H1 (cell line): ENCODE measurements around the gene STARD13. TPM values are rescaled to one million over a fixed set of nuclear protein-coding genes. Genes with fewer than 3 reads are reported as not detected.
A peak's percentile ranks its signal among the peaks of the same experiment; 100 is the strongest.

Experiments used
- CTCF ChIA-PET: fragments of 300-600 bp; sonication (Branson Sonifier 250); formaldehyde crosslinking; loops from one replicate; lab custom pipeline; 2021; ENCODE audit not compliant: partially characterized antibody; lab: Charles Lee
- POLR2A ChIA-PET: fragments of 300-600 bp; sonication (Branson Sonifier 250); formaldehyde crosslinking; loops from one replicate; lab custom pipeline; 2021; ENCODE audit warnings: inconsistent platforms; ENCODE audit not compliant: partially characterized antibody; lab: Charles Lee
- DNase-seq, 2 experiments: peaks; one replicate each; pipeline versions ENCODE4 v3.0.0 to v3.0.0-alpha.2; 2010 to 2022; ENCODE audit warnings: low spot score in 2 of 2, low read depth in 1 of 2, mixed read lengths in 1 of 2
- FAIRE-seq: peaks from 2 replicates; lab custom pipeline; 2011; peaks lifted over from hg19 to GRCh38; lab: Jason Lieb, UNC
- H2AFZ ChIP-seq: 2 replicates; pipeline ENCODE4 v1.8.1; 2012; ENCODE audit warnings: low read length, inconsistent platforms
- H2AK5ac ChIP-seq: 2 replicates; pipeline ENCODE4 v1.6.1; 2013; ENCODE audit warnings: low read depth, low read length
- H2BK120ac ChIP-seq: replicated peaks from 2 replicates; pipeline ENCODE3; 2013; ENCODE audit warnings: low read depth, low read length, inconsistent platforms
- H2BK12ac ChIP-seq: 2 replicates; pipeline ENCODE4 v1.6.1; 2013; ENCODE audit warnings: low read depth, low read length
- H2BK15ac ChIP-seq: 2 replicates; pipeline ENCODE4 v1.6.1; 2013; ENCODE audit warnings: low read length
- H2BK20ac ChIP-seq: 2 replicates; pipeline ENCODE4 v1.6.1; 2013; ENCODE audit warnings: low read length
- H2BK5ac ChIP-seq: 2 replicates; pipeline ENCODE4 v1.6.1; 2013; ENCODE audit warnings: low read depth, low read length
- H3K14ac ChIP-seq: 2 replicates; pipeline ENCODE4 v1.6.1; 2013; ENCODE audit warnings: inconsistent platforms; ENCODE audit not compliant: insufficient read length
- H3K18ac ChIP-seq: 2 replicates; pipeline ENCODE4 v1.6.1; 2013; ENCODE audit warnings: low read length; ENCODE audit errors: extremely low read depth
- H3K23ac ChIP-seq: 2 replicates; pipeline ENCODE4 v1.6.1; 2013; ENCODE audit warnings: inconsistent platforms; ENCODE audit not compliant: insufficient read length
- H3K23me2 ChIP-seq: 2 replicates; pipeline ENCODE4 v1.6.1; 2013; ENCODE audit warnings: low read depth, low read length
- H3K27ac ChIP-seq: 2 replicates; pipeline ENCODE4 v1.6.1; 2011; ENCODE audit warnings: low read depth, low read length, inconsistent platforms
- H3K27me3 ChIP-seq, 4 experiments: replicated peaks in 1 of 4; 1 replicate in 1 of 4; 2 replicates in 3 of 4; pipeline versions ENCODE4 v1.6.1 to v1.8.1; 2011 to 2013; ENCODE audit warnings: low read length in 3 of 4, mild to moderate bottlenecking in 3 of 4, inconsistent platforms in 2 of 4, mixed read lengths in 2 of 4, moderate library complexity in 1 of 4; ENCODE audit not compliant: control insufficient read depth in 3 of 4, insufficient read depth in 3 of 4; ENCODE audit errors: extremely low read depth in 1 of 4
- H3K36me3 ChIP-seq, 4 experiments: 2 replicates each; pipeline versions ENCODE4 v1.6.1 to v1.8.1; 2011 to 2013; ENCODE audit warnings: mild to moderate bottlenecking in 4 of 4, low read length in 3 of 4, moderate library complexity in 2 of 4, control low read depth in 1 of 4, inconsistent platforms in 1 of 4; ENCODE audit not compliant: insufficient read depth in 4 of 4, control insufficient read depth in 2 of 4
- H3K4ac ChIP-seq: replicated peaks from 2 replicates; pipeline ENCODE3; 2013; ENCODE audit warnings: low read length, low read depth, mixed read lengths, inconsistent platforms; ENCODE audit not compliant: insufficient read length
- H3K4me1 ChIP-seq, 4 experiments: replicated peaks in 1 of 4; 1 replicate in 1 of 4; 2 replicates in 3 of 4; pipeline versions ENCODE4 v1.6.1 to v1.8.1; 2011 to 2013; ENCODE audit warnings: low read length in 3 of 4, inconsistent platforms in 2 of 4, mixed read lengths in 1 of 4; ENCODE audit not compliant: insufficient read depth in 4 of 4, control insufficient read depth in 3 of 4
- H3K4me2 ChIP-seq, 2 experiments: 2 replicates each; pipeline versions ENCODE4 v1.6.1 to v1.8.1; 2011 to 2013; ENCODE audit warnings: low read depth in 2 of 2, low read length in 2 of 2, control low read depth in 1 of 2, inconsistent platforms in 1 of 2, mild to moderate bottlenecking in 1 of 2; ENCODE audit not compliant: insufficient read depth in 1 of 2
- H3K4me3 ChIP-seq, 4 experiments: fragments of 200-600, 300-600 bp in 1 of 4; sonication (generic), shearing (Covaris generic), sonication (Bioruptor Twin) in 1 of 4; 2 replicates each; pipeline versions ENCODE4 v1.5.1 to v1.8.1; 2011 to 2016; ENCODE audit warnings: low read length in 4 of 4, low read depth in 3 of 4, control low read depth in 2 of 4, inconsistent platforms in 2 of 4, mild to moderate bottlenecking in 2 of 4, mixed read lengths in 1 of 4, moderate library complexity in 1 of 4; ENCODE audit not compliant: insufficient read depth in 2 of 4; ENCODE audit errors: extremely low read depth in 1 of 4
- H3K56ac ChIP-seq: replicated peaks from 2 replicates; pipeline ENCODE3; 2013; ENCODE audit warnings: low read depth, mild to moderate bottlenecking, mixed read lengths, low read length, inconsistent platforms; ENCODE audit not compliant: insufficient read length
- H3K79me1 ChIP-seq: 2 replicates; pipeline ENCODE4 v1.6.1; 2013; ENCODE audit warnings: low read depth, low read length, control low read depth
- H3K79me2 ChIP-seq, 2 experiments: 2 replicates each; pipeline versions ENCODE4 v1.6.1 to v1.8.1; 2012 to 2013; ENCODE audit warnings: low read length in 2 of 2, mild to moderate bottlenecking in 2 of 2, inconsistent platforms in 1 of 2; ENCODE audit not compliant: insufficient read depth in 2 of 2, control insufficient read depth in 1 of 2
- H3K9ac ChIP-seq, 4 experiments: replicated peaks in 1 of 4; 1 replicate in 1 of 4; 2 replicates in 3 of 4; pipeline versions ENCODE4 v1.6.1 to v1.8.1; 2011 to 2013; ENCODE audit warnings: low read depth in 3 of 4, low read length in 3 of 4, control low read depth in 2 of 4, mild to moderate bottlenecking in 2 of 4, moderate library complexity in 2 of 4, inconsistent platforms in 1 of 4; ENCODE audit errors: extremely low read depth in 1 of 4
- H3K9me3 ChIP-seq, 2 experiments: 2 replicates each; pipeline versions ENCODE4 v1.6.1 to v1.8.1; 2012 to 2013; ENCODE audit warnings: mild to moderate bottlenecking in 2 of 2, moderate library complexity in 2 of 2, control low read depth in 1 of 2, inconsistent platforms in 1 of 2, low read depth in 1 of 2, low read length in 1 of 2, mixed read lengths in 1 of 2; ENCODE audit not compliant: insufficient read depth in 2 of 2
- H4K20me1 ChIP-seq, 2 experiments: replicated peaks in 1 of 2; 2 replicates each; pipeline versions ENCODE3 to v1.8.1; 2011 to 2013; ENCODE audit warnings: inconsistent platforms in 2 of 2, low read length in 2 of 2, mild to moderate bottlenecking in 1 of 2; ENCODE audit not compliant: insufficient read depth in 2 of 2, control insufficient read depth in 1 of 2
- H4K5ac ChIP-seq: 2 replicates; pipeline ENCODE4 v1.6.1; 2013; ENCODE audit warnings: low read length, low read depth, mixed read lengths, inconsistent platforms; ENCODE audit not compliant: insufficient read length
- H4K8ac ChIP-seq: 2 replicates; pipeline ENCODE4 v1.8.0; 2013; ENCODE audit warnings: mild to moderate bottlenecking, moderate library complexity, low read length, inconsistent platforms; ENCODE audit not compliant: insufficient read depth; ENCODE audit errors: extremely low read depth
- H4K91ac ChIP-seq: replicated peaks from 2 replicates; pipeline ENCODE3; 2013; ENCODE audit warnings: low read length, mixed read lengths, inconsistent platforms; ENCODE audit not compliant: insufficient read length
- BACH1 ChIP-seq: IDR thresholded peaks from 2 replicates; pipeline ENCODE4 v1.6.1; 2012; ENCODE audit warnings: low read length, improper control_type of control experiment
- CBX5 ChIP-seq: fragments of 300-800, 300-1000 bp; sonication (generic); IDR thresholded peaks from 2 replicates; pipeline ENCODE4 v1.7.1; 2016; ENCODE audit warnings: antibody characterized with exemption, low read length, low read depth
- CHD2 ChIP-seq: IDR thresholded peaks from 2 replicates; pipeline ENCODE4 v1.6.1; 2012; ENCODE audit warnings: low read length, improper control_type of control experiment
- EZH2 ChIP-seq: fragments of 200-600 bp; sonication (generic); IDR thresholded peaks from 2 replicates; pipeline ENCODE4 v1.7.1; 2012; ENCODE audit warnings: low read depth, mild to moderate bottlenecking, moderate library complexity, low read length, inconsistent platforms; ENCODE audit not compliant: severe bottlenecking
- FOSL1 ChIP-seq: IDR thresholded peaks from 2 replicates; pipeline ENCODE4 v1.6.1; 2011; ENCODE audit warnings: mild to moderate bottlenecking, low read depth, low read length, moderate library complexity; ENCODE audit not compliant: insufficient read depth
- HDAC2 ChIP-seq, 2 experiments: fragments of 300-600 bp in 1 of 2; sonication (generic) in 1 of 2; IDR thresholded peaks; 2 replicates each; pipeline ENCODE4 v1.6.1; 2011 to 2012; ENCODE audit warnings: low read depth in 2 of 2, low read length in 2 of 2, mild to moderate bottlenecking in 2 of 2, moderate library complexity in 2 of 2, borderline replicate concordance in 1 of 2, inconsistent platforms in 1 of 2
- JUND ChIP-seq: IDR thresholded peaks from 2 replicates; pipeline ENCODE4 v1.6.1; 2011; ENCODE audit warnings: mild to moderate bottlenecking, improper control_type of control experiment, low read length
- RXRA ChIP-seq: IDR thresholded peaks from 2 replicates; pipeline ENCODE4 v1.6.1; 2011; ENCODE audit warnings: low read depth, mild to moderate bottlenecking, low read length, moderate library complexity; ENCODE audit not compliant: insufficient read depth
- SIRT6 ChIP-seq: IDR thresholded peaks from one replicate; pipeline ENCODE4 v1.7.1; 2012; ENCODE audit warnings: low read length, inconsistent platforms
- WGBS, 2 experiments: shearing (Covaris generic) in 1 of 2; methylation state at CpG; one replicate each; pipeline versions ENCODE4 v1.1.6 to v1.1.7; 2013 to 2015; ENCODE audit warnings: low lambda C conversion rate in 2 of 2, mixed read lengths in 2 of 2, inconsistent platforms in 1 of 2, low coverage in 1 of 2, missing lambda C conversion rate in 1 of 2; ENCODE audit not compliant: insufficient replicate concordance in 2 of 2, insufficient coverage in 1 of 2, insufficient read length in 1 of 2; ENCODE audit errors: extremely low coverage in 1 of 2, missing lambda C conversion rate in 1 of 2; 5-methylcytosine and 5-hydroxymethylcytosine counted together
- polyA plus RNA-seq, 7 experiments: library from polyadenylated mRNA; depleted of rRNA in 3 of 7; stranded (reverse) in 5 of 7; unstranded in 2 of 7; fragments of >200 nt in 5 of 7; fragments of 200-250 nt in 2 of 7; gene quantifications; 1 replicate in 5 of 7; 2 replicates in 1 of 7; 4 replicates in 1 of 7; pipeline versions ENCODE4 v1.2.1 to v1.2.3, GENCODE V29; 2011 to 2013; ENCODE audit warnings: missing spikeins in 2 of 7, mixed read lengths in 2 of 7
- total RNA-seq: library from RNA; stranded (reverse); fragmentation: NEBNext Ultra II Directional; extraction: Animal tissue kit (Norgen Biotek cat#: 25700); gene quantifications from 2 replicates; pipeline ENCODE4 v1.2.1, GENCODE V29; 2021
- TF ChIP-seq, protein P1 (sequence below): IDR thresholded peaks from 2 replicates; pipeline ENCODE4 v1.6.1; 2011; ENCODE audit warnings: low read length, improper control_type of control experiment

STARD13 gene
- total and polyA plus RNA-seq, 2 of the 8 experiments (the other 6 are each of a cell fraction or from before 2014, with no cell fraction given): 0.82 to 2.9 TPM

- Histone ChIP-seq H2BK12ac (no peak overlapping the region), H2BK120ac (no peak overlapping the region), H2BK5ac (no peak overlapping the region), H4K5ac (no peak overlapping the region), H3K23me2 (no peaks in the 10 kb centered on the region), H3K14ac (no peak overlapping the region), H3K23ac (no peak overlapping the region), H3K9me3 (no peaks in the 10 kb centered on the region), H2AFZ (no peak overlapping the region), H3K4me1 (no peaks in the 10 kb centered on the region), H2BK15ac (no peak overlapping the region), H3K79me1 (no peaks in the 10 kb centered on the region), H3K27me3 (no peaks in the 10 kb centered on the region), H3K4ac (peak overlapping the region; percentile 17), H2BK20ac (no peak overlapping the region), H4K91ac (no peak overlapping the region), H3K4me3 (no peak overlapping the region), H3K18ac (no peak overlapping the region), H4K8ac (no peak overlapping the region), H3K27ac (no peak overlapping the region), H2AK5ac (no peak overlapping the region), H3K79me2 (no peaks in the 10 kb centered on the region), H3K56ac (no peak overlapping the region)
- DNase-seq (no peak), FAIRE-seq (no peak)
- CTCF ChIA-PET: interaction anchor here (0.8 to 1.5 kb wide), 3 partner anchors 11 to 43 kb away, joined by 3 to 4 read pairs (median 3); no protein-coding TSS in a partner anchor
- POLR2A ChIA-PET: interaction anchor here (0.5 kb wide), 1 partner anchor 1208 kb away, joined by 4 read pairs; no protein-coding TSS in a partner anchor
- TF ChIP-seq, protein P1, sequence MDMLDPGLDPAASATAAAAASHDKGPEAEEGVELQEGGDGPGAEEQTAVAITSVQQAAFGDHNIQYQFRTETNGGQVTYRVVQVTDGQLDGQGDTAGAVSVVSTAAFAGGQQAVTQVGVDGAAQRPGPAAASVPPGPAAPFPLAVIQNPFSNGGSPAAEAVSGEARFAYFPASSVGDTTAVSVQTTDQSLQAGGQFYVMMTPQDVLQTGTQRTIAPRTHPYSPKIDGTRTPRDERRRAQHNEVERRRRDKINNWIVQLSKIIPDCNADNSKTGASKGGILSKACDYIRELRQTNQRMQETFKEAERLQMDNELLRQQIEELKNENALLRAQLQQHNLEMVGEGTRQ: no peak
- TF ChIP-seq FOSL1 (no peak), CHD2 (no peak), HDAC2 (IDR thresholded peaks at IDR 0.05; ENCODE audit: borderline replicate concordance in 1 of 2, low read depth in 2 of 2, low read length in 2 of 2) (no peak), JUND (no peak), EZH2 (no peak), RXRA (no peak), BACH1 (no peak), CBX5 (no peak), SIRT6 (no peak)
- TF ChIP-seq, all 59 proteins: peak for 0
- no peaks in the 10 kb centered on the region for H4K20me1 ChIP-seq
- WGBS, 2 experiments: 86% methylated on average over 17 of the region's 17 CpGs; no CpG with 5 or more reads in 1 of the 2 experiments
- H3K36me3 ChIP-seq: no peaks in the 10 kb centered on the region
- no peak overlapping the region for H3K4me2 ChIP-seq
- no peak overlapping the region for H3K9ac ChIP-seq
These were observed 131.8 kb downstream of the STARD13 start for GRCh38 chr13:33153421-33154404.
